ENCODE data around the gene CEP89.
"Not testable (repeated sequence)": the region's sequence is repeated elsewhere in the genome, so short reads cannot be mapped to it uniquely, and the experiment has no call there.

Gene CEP89

GRCh38 chr19:32868206-32868950 is 103.4 kb downstream of the CEP89 start:
- DNase-seq: no peak

GRCh38 chr19:32867436-32867835 is 104.3 kb downstream of the CEP89 start:
- DNase-seq: not testable (repeated sequence)

- DNase-seq: no peak
These were observed 105.0 kb downstream of the CEP89 start for GRCh38 chr19:32866564-32867265.

- no peak for DNase-seq
These were observed 105.7 kb downstream of the CEP89 start for GRCh38 chr19:32866061-32866460.

GRCh38 chr19:32865326-32865725 is 106.4 kb downstream of the CEP89 start:
- no peak for DNase-seq

- DNase-seq: no peak
These were observed 107.3 kb downstream of the CEP89 start for GRCh38 chr19:32864318-32865007.

- no peak for DNase-seq
These were observed 107.9 kb downstream of the CEP89 start for GRCh38 chr19:32863841-32864240.

GRCh38 chr19:32863301-32863700 is 108.5 kb downstream of the CEP89 start:
- DNase-seq: no peak

- no peak for DNase-seq
These were observed 109.0 kb downstream of the CEP89 start for GRCh38 chr19:32862741-32863140.

- no peak for DNase-seq
These were observed 109.6 kb downstream of the CEP89 start for GRCh38 chr19:32862173-32862572.

- DNase-seq: no peak
These were observed 110.2 kb downstream of the CEP89 start for GRCh38 chr19:32861596-32861995.

- no peak for DNase-seq
These were observed 112.2 kb downstream of the CEP89 start for GRCh38 chr19:32859591-32859990.

GRCh38 chr19:32858559-32858958 is 113.2 kb downstream of the CEP89 start:
- DNase-seq: no peak

GRCh38 chr19:32858155-32858554 is 113.6 kb downstream of the CEP89 start:
- DNase-seq: no peak

- no peak for DNase-seq
These were observed 114.2 kb downstream of the CEP89 start for GRCh38 chr19:32857584-32857983.

- DNase-seq: not testable (repeated sequence)
These were observed 114.9 kb downstream of the CEP89 start for GRCh38 chr19:32856818-32857217.

- no peak for DNase-seq
These were observed 119.5 kb downstream of the CEP89 start for GRCh38 chr19:32852216-32852615.

- not testable (repeated sequence) for DNase-seq
These were observed 123.7 kb downstream of the CEP89 start for GRCh38 chr19:32848035-32848434.

- no peak for DNase-seq
These were observed 128.0 kb downstream of the CEP89 start for GRCh38 chr19:32843716-32844245.

- no peak for DNase-seq
These were observed 129.7 kb downstream of the CEP89 start for GRCh38 chr19:32842061-32842460.

GRCh38 chr19:32837531-32837930 is 134.2 kb downstream of the CEP89 start:
- no peak for DNase-seq

- not testable (repeated sequence) for DNase-seq
These were observed 138.4 kb downstream of the CEP89 start for GRCh38 chr19:32833388-32833787.

- DNase-seq: not testable (repeated sequence)
These were observed 138.9 kb downstream of the CEP89 start for GRCh38 chr19:32832825-32833224.

GRCh38 chr19:32832094-32832493 is 139.7 kb downstream of the CEP89 start:
- not testable (repeated sequence) for DNase-seq
